NT2/D1 (cell line): ENCODE measurements around the gene TNXB.
"Not testable (repeated sequence)": the region's sequence is repeated elsewhere in the genome, so short reads cannot be mapped to it uniquely, and the experiment has no call there.

Experiments used
- DNase-seq: peaks from one replicate; pipeline ENCODE4 v3.0.0-alpha.2; 2011; ENCODE audit warnings: low read depth, low spot score
- H3K27me3 ChIP-seq: 2 replicates; pipeline ENCODE4 v1.6.0; 2011; ENCODE audit warnings: mild to moderate bottlenecking; ENCODE audit not compliant: insufficient read length, insufficient read depth
- H3K36me3 ChIP-seq: 2 replicates; pipeline ENCODE4 v1.6.1; 2011; ENCODE audit warnings: mild to moderate bottlenecking, low read length, mixed read lengths; ENCODE audit not compliant: insufficient read depth, insufficient read length
- H3K4me1 ChIP-seq: 2 replicates; pipeline ENCODE4 v1.5.1; 2011; ENCODE audit not compliant: insufficient read depth, insufficient read length
- H3K4me3 ChIP-seq: 2 replicates; pipeline ENCODE4 v1.5.1; 2011; ENCODE audit warnings: low read depth; ENCODE audit not compliant: insufficient read length
- H3K9ac ChIP-seq: 2 replicates; pipeline ENCODE4 v1.6.0; 2011; ENCODE audit warnings: low read depth; ENCODE audit not compliant: insufficient read length
- H3K9me3 ChIP-seq: 2 replicates; pipeline ENCODE4 v1.5.1; 2011; ENCODE audit warnings: mild to moderate bottlenecking, low read length; ENCODE audit not compliant: insufficient read depth

Gene TNXB

DNA sequence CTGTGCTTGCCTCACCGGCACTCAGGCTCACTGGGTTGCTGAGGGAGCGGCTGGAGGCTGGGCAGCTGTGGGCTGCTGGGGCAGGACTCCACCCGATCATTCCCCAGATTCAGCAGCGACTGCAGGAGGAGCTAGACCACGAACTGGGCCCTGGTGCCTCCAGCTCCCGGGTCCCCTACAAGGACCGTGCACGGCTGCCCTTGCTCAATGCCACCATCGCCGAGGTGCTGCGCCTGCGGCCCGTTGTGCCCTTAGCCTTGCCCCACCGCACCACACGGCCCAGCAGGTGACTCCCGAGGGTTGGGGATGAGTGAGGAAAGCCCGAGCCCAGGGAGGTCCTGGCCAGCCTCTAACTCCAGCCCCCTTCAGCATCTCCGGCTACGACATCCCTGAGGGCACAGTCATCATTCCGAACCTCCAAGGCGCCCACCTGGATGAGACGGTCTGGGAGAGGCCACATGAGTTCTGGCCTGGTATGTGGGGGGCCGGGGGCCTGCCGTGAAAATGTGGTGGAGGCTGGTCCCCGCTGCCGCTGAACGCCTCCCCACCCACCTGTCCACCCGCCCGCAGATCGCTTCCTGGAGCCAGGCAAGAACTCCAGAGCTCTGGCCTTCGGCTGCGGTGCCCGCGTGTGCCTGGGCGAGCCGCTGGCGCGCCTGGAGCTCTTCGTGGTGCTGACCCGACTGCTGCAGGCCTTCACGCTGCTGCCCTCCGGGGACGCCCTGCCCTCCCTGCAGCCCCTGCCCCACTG lies 68.7 kb downstream of the TNXB start:
- not testable (repeated sequence) for H3K9ac ChIP-seq, H3K4me3 ChIP-seq, H3K36me3 ChIP-seq, H3K27me3 ChIP-seq, H3K4me1 ChIP-seq, DNase-seq, H3K9me3 ChIP-seq

DNA sequence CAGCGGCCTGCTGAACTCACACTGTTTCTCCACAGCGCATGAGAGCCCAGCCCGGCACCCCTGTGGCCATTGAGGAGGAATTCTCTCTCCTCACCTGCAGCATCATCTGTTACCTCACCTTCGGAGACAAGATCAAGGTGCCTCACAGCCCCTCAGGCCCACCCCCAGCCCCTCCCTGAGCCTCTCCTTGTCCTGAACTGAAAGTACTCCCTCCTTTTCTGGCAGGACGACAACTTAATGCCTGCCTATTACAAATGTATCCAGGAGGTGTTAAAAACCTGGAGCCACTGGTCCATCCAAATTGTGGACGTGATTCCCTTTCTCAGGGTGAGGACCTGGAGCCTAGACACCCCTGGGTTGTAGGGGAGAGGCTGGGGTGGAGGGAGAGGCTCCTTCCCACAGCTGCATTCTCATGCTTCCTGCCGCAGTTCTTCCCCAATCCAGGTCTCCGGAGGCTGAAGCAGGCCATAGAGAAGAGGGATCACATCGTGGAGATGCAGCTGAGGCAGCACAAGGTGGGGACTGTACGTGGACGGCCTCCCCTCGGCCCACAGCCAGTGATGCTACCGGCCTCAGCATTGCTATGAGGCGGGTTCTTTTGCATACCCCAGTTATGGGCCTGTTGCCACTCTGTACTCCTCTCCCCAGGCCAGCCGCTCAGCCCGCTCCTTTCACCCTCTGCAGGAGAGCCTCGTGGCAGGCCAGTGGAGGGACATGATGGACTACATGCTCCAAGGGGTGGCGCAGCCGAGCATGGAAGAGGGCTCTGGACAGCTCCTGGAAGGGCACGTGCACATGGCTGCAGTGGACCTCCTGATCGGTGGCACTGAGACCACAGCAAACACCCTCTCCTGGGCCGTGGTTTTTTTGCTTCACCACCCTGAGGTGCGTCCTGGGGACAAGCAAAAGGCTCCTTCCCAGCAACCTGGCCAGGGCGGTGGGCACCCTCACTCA lies 69.5 kb downstream of the TNXB start:
- DNase-seq = not testable (repeated sequence)

DNA sequence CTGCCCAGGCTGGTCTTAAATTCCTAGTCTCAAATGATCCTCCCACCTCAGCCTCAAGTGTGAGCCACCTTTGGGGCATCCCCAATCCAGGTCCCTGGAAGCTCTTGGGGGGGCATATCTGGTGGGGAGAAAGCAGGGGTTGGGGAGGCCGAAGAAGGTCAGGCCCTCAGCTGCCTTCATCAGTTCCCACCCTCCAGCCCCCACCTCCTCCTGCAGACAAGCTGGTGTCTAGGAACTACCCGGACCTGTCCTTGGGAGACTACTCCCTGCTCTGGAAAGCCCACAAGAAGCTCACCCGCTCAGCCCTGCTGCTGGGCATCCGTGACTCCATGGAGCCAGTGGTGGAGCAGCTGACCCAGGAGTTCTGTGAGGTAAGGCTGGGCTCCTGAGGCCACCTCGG lies 70.3 kb downstream of the TNXB start:
- H3K9ac ChIP-seq, H3K27me3 ChIP-seq, H3K4me3 ChIP-seq, H3K9me3 ChIP-seq, H3K4me1 ChIP-seq, H3K36me3 ChIP-seq, DNase-seq: not testable (repeated sequence)

More for the DNA sequence above, 69.5 kb downstream of the TNXB start:
- H3K4me1 ChIP-seq, H3K9me3 ChIP-seq, H3K9ac ChIP-seq, H3K36me3 ChIP-seq, H3K4me3 ChIP-seq, H3K27me3 ChIP-seq: not testable (repeated sequence)

DNA sequence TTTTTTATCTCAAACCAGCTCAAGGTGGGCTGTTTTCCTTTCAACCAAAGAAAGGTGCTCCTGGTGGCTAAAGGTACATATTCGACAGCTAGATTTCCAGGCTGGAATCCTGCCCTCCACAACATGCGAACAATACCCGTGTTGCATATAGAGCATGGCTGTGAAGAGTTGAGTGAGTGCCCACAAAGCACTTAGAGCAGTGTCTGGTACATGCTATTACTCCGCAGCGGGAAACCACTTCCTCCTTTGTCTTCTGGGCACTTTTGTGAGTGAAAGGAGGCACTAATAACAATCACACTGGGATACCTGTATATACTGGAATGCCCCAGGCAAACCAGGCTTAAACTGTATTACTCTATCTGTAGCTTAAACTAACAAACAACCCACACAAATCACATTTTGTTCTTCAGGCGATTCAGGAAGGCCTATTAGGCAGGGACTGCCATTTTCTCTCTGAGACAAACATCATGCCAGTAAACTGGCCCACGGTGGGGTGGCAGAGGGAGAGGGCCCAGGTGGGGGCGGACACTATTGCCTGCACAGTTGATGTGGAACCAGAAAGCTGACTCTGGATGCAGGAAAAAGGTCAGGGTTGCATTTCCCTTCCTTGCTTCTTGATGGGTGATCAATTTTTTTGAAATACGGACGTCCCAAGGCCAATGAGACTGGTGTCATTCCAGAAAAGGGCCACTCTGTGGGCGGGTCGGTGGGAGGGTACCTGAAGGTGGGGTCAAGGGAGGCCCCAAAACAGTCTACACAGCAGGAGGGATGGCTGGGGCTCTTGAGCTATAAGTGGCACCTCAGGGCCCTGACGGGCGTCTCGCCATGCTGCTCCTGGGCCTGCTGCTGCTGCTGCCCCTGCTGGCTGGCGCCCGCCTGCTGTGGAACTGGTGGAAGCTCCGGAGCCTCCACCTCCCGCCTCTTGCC lies 71.3 kb downstream of the TNXB start, which contains the start of gene CYP21A2:
Gene CYP21A2 (plus strand): TSS at position 818 of the 927 bp plus-strand sequence. CDS start 8 bp downstream, at position 826.
- H3K36me3 ChIP-seq, DNase-seq, H3K27me3 ChIP-seq, H3K4me3 ChIP-seq, H3K9me3 ChIP-seq, H3K9ac ChIP-seq, H3K4me1 ChIP-seq: not testable (repeated sequence)

DNA sequence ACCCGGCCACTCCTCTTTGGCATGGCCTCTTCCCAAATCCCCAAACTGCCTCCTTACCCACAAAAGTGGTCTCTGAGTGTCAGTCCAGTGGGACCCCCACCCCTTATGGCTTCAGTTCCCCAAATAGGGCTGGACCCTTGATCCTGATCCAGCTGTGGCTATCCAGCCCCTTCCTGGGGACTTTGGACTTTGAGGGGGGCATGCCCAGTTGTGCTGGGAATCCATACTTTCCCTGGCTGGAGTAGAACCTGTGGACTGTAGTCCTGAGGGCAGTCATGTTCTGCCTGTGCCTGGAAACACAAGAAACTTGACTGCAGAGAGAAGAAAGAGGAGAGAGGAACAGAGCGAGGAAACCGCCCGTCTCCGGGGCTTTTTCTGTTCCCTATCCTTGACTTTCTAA lies 72.0 kb downstream of the TNXB start:
- not testable (repeated sequence) for H3K36me3 ChIP-seq, DNase-seq, H3K27me3 ChIP-seq, H3K4me3 ChIP-seq, H3K9me3 ChIP-seq, H3K4me1 ChIP-seq, H3K9ac ChIP-seq

DNA sequence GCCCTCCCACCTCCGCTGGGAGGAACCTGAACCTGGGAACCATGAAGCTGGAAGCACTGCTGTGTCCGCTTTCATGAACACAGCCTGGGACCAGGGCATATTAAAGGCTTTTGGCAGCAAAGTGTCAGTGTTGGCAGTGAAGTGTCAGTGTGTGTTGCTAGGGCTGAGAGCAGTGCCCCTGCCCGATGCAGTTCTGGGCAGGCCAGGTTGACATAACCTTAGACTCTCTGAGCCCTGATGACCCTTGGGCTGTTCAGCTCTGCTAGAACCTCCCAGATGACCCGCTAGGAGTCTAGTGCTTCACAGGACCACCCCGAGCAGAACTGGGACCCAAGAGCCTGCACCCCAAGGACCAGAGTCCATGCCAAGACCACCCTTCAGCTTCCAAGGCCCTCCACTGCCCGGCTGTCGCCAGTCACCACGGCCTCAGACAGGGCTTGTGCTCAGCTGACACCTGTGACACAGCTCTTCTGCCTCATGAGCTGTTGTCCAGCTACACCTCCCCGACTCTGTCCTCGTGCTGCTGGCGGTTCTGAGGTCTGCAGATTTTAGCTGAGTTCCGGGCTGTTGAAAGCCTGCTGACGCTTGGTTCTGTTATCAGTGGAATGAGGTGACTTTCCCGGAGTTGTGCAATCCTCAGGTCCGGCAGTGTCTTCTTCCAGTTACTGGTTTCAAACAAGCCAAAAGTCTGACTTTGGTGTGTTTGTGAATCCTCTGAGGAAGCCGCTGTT lies 73.7 kb downstream of the TNXB start:
- not testable (repeated sequence) for H3K4me1 ChIP-seq, H3K4me3 ChIP-seq, H3K36me3 ChIP-seq, DNase-seq, H3K27me3 ChIP-seq, H3K9ac ChIP-seq, H3K9me3 ChIP-seq

DNA sequence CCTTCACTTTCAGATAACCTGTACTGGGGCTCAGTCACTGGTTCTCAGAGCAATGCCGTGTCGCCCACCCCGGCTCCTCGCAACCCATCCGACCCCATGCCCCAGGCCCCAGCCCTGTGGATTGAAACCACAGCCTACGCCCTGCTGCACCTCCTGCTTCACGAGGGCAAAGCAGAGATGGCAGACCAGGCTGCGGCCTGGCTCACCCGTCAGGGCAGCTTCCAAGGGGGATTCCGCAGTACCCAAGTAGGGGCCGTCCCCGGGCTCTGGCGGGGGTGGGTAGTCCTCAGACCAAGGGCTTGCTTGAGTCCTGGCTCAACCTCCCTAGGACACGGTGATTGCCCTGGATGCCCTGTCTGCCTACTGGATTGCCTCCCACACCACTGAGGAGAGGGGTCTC lies 79.6 kb downstream of the TNXB start:
- not testable (repeated sequence) for H3K36me3 ChIP-seq, H3K9me3 ChIP-seq, H3K9ac ChIP-seq, H3K27me3 ChIP-seq, DNase-seq, H3K4me1 ChIP-seq, H3K4me3 ChIP-seq

DNA sequence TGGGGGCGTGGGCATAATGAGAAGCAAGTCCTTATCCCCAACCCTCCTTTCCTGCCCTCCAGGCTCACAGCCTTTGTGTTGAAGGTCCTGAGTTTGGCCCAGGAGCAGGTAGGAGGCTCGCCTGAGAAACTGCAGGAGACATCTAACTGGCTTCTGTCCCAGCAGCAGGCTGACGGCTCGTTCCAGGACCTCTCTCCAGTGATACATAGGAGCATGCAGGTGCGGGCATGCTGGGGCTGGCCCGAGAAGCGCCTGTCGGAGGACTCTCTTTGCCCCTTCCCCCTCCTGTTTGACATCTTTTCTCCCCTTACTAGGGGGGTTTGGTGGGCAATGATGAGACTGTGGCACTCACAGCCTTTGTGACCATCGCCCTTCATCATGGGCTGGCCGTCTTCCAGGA lies 80.5 kb downstream of the TNXB start:
- H3K4me1 ChIP-seq, H3K9me3 ChIP-seq, H3K36me3 ChIP-seq, H3K4me3 ChIP-seq, H3K9ac ChIP-seq, H3K27me3 ChIP-seq, DNase-seq: not testable (repeated sequence)

DNA sequence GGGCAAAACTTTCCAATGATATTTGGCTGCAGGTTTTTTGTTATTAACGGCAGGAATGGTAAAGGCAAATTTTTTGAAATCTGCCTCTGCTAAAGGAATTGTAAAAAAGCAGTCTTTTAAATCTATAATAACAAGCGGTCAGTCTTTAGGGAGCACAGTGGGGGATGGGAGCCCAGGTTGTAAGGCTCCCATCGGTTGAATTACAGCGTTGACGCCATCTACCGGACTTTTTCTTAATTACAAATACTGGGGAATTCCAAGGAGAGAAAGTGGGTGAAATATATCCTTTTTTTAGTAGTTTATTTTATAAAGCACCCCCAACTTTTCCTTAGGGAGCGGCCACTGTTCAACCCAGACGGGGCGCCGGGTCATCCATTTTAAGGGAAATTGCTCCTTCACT lies 87.0 kb downstream of the TNXB start:
- not testable (repeated sequence) for H3K4me1 ChIP-seq, H3K36me3 ChIP-seq, DNase-seq, H3K27me3 ChIP-seq, H3K9me3 ChIP-seq, H3K4me3 ChIP-seq, H3K9ac ChIP-seq

DNA sequence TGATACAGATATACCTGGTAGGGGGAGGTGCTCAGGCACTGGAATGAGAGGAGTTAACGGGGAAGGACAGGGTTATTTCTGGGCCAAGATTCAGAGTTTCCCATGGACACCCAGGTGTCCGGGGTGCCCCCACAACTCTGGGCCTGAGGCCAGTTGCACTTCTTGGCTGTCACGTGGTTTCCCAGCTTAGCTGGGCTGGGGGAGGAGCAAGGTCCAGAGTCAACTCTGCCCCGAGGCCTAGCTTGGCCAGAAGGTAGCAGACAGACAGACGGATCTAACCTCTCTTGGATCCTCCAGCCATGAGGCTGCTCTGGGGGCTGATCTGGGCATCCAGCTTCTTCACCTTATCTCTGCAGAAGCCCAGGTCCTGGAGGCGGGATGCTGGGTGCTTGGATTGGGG lies 94.6 kb downstream of the TNXB start, which contains the start of gene C4B:
Gene C4B (plus strand): TSS at position 249 of the 400 bp plus-strand sequence. CDS start 51 bp downstream, at position 300.
- not testable (repeated sequence) for H3K9ac ChIP-seq, DNase-seq, H3K4me3 ChIP-seq, H3K36me3 ChIP-seq, H3K4me1 ChIP-seq, H3K27me3 ChIP-seq, H3K9me3 ChIP-seq

DNA sequence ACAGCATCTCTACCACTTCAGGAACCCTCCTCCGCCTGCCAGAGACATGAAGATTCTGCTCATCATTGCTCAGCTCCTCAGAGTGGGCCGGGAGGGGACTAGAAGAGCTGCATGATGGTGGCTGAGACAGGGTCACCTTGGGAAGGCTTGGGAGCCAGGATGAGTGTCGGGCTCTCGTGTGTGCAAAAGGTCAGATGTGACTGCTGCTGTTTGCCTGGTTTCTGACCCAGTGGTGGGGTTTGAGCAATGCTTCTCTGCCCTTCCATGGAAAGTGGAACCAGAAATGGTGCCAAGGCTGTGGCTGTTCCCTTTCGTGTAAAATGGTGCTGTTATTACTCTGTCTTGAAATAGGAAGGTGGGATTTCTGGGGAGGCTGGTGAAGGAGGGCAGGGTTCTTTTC lies 95.4 kb downstream of the TNXB start:
- not testable (repeated sequence) for H3K9me3 ChIP-seq, H3K9ac ChIP-seq, DNase-seq, H3K4me1 ChIP-seq, H3K4me3 ChIP-seq, H3K27me3 ChIP-seq, H3K36me3 ChIP-seq
